ENCODE results near the gene MEGF10. TPM values are rescaled to one million over a fixed set of nuclear protein-coding genes. Genes with fewer than 3 reads are reported as not detected.

MEGF10 gene
- total and polyA plus RNA-seq, 2 of the 8 experiments (the other 6 are each of a cell fraction or from before 2014, with no cell fraction given): 38.2 to 53.1 TPM

DNA sequence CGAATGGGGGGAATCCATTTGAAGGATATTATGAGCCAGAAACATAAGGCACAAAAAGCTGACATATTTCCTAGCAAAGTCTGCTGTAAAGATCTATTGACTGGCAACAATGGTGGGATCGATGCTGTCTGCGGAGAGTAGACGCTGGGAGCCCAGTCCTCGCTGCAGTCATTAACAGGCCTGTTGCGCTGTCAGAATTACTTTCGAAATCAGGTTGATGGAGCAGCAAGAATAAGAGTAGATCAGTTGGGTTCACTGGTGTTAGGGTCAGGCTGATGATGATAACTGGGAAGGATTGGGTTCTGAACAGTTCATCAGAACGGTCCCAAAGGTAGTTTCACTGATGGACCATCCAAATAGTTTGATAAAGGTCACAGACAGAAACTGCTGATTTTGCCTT, 87.1 kb downstream of the MEGF10 start:
- ChIA-PET POLR2A (ENCODE audit: partially characterized antibody) (no interaction called here), CTCF (ENCODE audit: partially characterized antibody) (no interaction called here)
- DNase-seq (ENCODE audit: low read depth in 1 of 2, low spot score in 2 of 2) (no peak), FAIRE-seq (no peak)
- Histone ChIP-seq H2BK5ac (ENCODE audit: low read depth, low read length) (no peak overlapping the region), H3K23me2 (ENCODE audit: low read depth, low read length) (no peaks in the 10 kb centered on the region), H4K8ac (ENCODE audit: extremely low read depth, insufficient read depth, low read length) (no peak overlapping the region), H3K4me3 (ENCODE audit: extremely low read depth in 1 of 4, insufficient read depth in 2 of 4, low read depth in 3 of 4, low read length in 4 of 4) (no peak overlapping the region), H3K56ac (replicated peaks; ENCODE audit: insufficient read length, low read depth, low read length) (no peak overlapping the region), H3K9ac (replicated peaks in 1 of 4; ENCODE audit: extremely low read depth in 1 of 4, low read depth in 3 of 4, low read length in 3 of 4) (no peak overlapping the region), H4K20me1 (replicated peaks in 1 of 2; ENCODE audit: control insufficient read depth in 1 of 2, insufficient read depth in 2 of 2, low read length in 2 of 2) (no peaks in the 10 kb centered on the region), H4K5ac (ENCODE audit: insufficient read length, low read depth, low read length) (no peak overlapping the region), H2BK15ac (ENCODE audit: low read length) (no peak overlapping the region), H3K79me2 (ENCODE audit: control insufficient read depth in 1 of 2, insufficient read depth in 2 of 2, low read length in 2 of 2) (no peaks in the 10 kb centered on the region), H2BK120ac (replicated peaks; ENCODE audit: low read depth, low read length) (no peak overlapping the region), H4K91ac (replicated peaks; ENCODE audit: insufficient read length, low read length) (no peak overlapping the region), H3K36me3 (ENCODE audit: control insufficient read depth in 2 of 4, insufficient read depth in 4 of 4, low read length in 3 of 4) (peaks cover 0 to 11% (median 1%) of the 10 kb centered on the region in 4 experiments; a peak in 4 of 8 replicates), H3K4me1 (replicated peaks in 1 of 4; ENCODE audit: control insufficient read depth in 3 of 4, insufficient read depth in 4 of 4, low read length in 3 of 4) (no peaks in the 10 kb centered on the region; a peak in 1 of 7 replicates), H3K4me2 (ENCODE audit: insufficient read depth in 1 of 2, low read depth in 2 of 2, low read length in 2 of 2) (no peak overlapping the region), H2BK12ac (ENCODE audit: low read depth, low read length) (no peak overlapping the region), H2BK20ac (ENCODE audit: low read length) (no peak overlapping the region), H3K18ac (ENCODE audit: extremely low read depth, low read length) (no peak overlapping the region), H3K79me1 (ENCODE audit: low read depth, low read length) (no peaks in the 10 kb centered on the region), H3K27ac (ENCODE audit: low read depth, low read length) (no peak overlapping the region), H2AK5ac (ENCODE audit: low read depth, low read length) (no peak overlapping the region), H3K14ac (ENCODE audit: insufficient read length) (no peak overlapping the region), H3K9me3 (ENCODE audit: insufficient read depth in 2 of 2, low read depth in 1 of 2, low read length in 1 of 2) (peaks cover 0 to 8% of the 10 kb centered on the region in 2 experiments; a peak in 1 of 4 replicates), H3K23ac (ENCODE audit: insufficient read length) (no peak overlapping the region), H3K4ac (replicated peaks; ENCODE audit: insufficient read length, low read depth, low read length) (no peak overlapping the region), H2AFZ (ENCODE audit: low read length) (no peak overlapping the region), H3K27me3 (replicated peaks in 1 of 4; ENCODE audit: control insufficient read depth in 3 of 4, extremely low read depth in 1 of 4, insufficient read depth in 3 of 4, low read length in 3 of 4) (no peaks in the 10 kb centered on the region)
- 84% methylated on average over 8 of the region's 8 CpGs; no CpG with 5 or more reads in 1 of the 2 experiments for WGBS, 2 experiments (ENCODE audit: extremely low coverage in 1 of 2, insufficient coverage in 1 of 2, insufficient read length in 1 of 2, insufficient replicate concordance in 2 of 2, low coverage in 1 of 2, low lambda C conversion rate in 2 of 2, missing lambda C conversion rate in 1 of 2)
- TF ChIP-seq YY1 (IDR thresholded peaks at IDR 0.05; ENCODE audit: low read depth, low read length): no peak
- TF ChIP-seq EZH2 (IDR thresholded peaks at IDR 0.05; ENCODE audit: low read depth, low read length, severe bottlenecking): no peak
- TF ChIP-seq NRF1 (IDR thresholded peaks at IDR 0.05; ENCODE audit: low read depth, low read length): no peak
- no peak for TF ChIP-seq SUZ12 (IDR thresholded peaks at IDR 0.05; ENCODE audit: low read length)
- TF ChIP-seq CTBP2 (IDR thresholded peaks at IDR 0.05; ENCODE audit: borderline replicate concordance, insufficient read depth, insufficient read length, low read length): no peak
- no peak for TF ChIP-seq KDM5A (IDR thresholded peaks at IDR 0.05; ENCODE audit: low read length)
- no peak for TF ChIP-seq RAD21 (IDR thresholded peaks at IDR 0.05 in 1 of 2, conservative IDR thresholded peaks at IDR 0.05 in 1 of 2; ENCODE audit: low read depth in 2 of 2, low read length in 2 of 2)

All from H1 (cell line).